PFSK-1 (cell line): ENCODE results near the gene ALOX12B.

Experiments used
- FOXP2 ChIP-seq: optimal IDR thresholded peaks from 2 replicates; pipeline ENCODE3; 2011; ENCODE audit warnings: borderline replicate concordance, control low read depth, inconsistent platforms; ENCODE audit not compliant: insufficient read depth; ENCODE audit errors: extremely low read length, extremely low read depth
- POLR2AphosphoS5 ChIP-seq: IDR thresholded peaks from 2 replicates; pipeline ENCODE4 v1.6.1; 2012; ENCODE audit warnings: low read depth, mild to moderate bottlenecking, control low read depth, low read length, moderate library complexity
- SIN3A ChIP-seq: IDR thresholded peaks from 2 replicates; pipeline ENCODE4 v1.6.1; 2012; ENCODE audit warnings: mild to moderate bottlenecking, low read length, moderate library complexity, borderline replicate concordance; ENCODE audit not compliant: insufficient read depth
- TF ChIP-seq, protein P1 (sequence below), 2 experiments: IDR thresholded peaks; 2 replicates each; pipeline versions ENCODE4 v1.6.1 to v1.8.0; 2011 to 2012; ENCODE audit warnings: low read depth in 2 of 2, low read length in 2 of 2, control low read depth in 1 of 2, inconsistent platforms in 1 of 2, mild to moderate bottlenecking in 1 of 2, moderate library complexity in 1 of 2; ENCODE audit not compliant: insufficient read depth in 1 of 2

DNA sequence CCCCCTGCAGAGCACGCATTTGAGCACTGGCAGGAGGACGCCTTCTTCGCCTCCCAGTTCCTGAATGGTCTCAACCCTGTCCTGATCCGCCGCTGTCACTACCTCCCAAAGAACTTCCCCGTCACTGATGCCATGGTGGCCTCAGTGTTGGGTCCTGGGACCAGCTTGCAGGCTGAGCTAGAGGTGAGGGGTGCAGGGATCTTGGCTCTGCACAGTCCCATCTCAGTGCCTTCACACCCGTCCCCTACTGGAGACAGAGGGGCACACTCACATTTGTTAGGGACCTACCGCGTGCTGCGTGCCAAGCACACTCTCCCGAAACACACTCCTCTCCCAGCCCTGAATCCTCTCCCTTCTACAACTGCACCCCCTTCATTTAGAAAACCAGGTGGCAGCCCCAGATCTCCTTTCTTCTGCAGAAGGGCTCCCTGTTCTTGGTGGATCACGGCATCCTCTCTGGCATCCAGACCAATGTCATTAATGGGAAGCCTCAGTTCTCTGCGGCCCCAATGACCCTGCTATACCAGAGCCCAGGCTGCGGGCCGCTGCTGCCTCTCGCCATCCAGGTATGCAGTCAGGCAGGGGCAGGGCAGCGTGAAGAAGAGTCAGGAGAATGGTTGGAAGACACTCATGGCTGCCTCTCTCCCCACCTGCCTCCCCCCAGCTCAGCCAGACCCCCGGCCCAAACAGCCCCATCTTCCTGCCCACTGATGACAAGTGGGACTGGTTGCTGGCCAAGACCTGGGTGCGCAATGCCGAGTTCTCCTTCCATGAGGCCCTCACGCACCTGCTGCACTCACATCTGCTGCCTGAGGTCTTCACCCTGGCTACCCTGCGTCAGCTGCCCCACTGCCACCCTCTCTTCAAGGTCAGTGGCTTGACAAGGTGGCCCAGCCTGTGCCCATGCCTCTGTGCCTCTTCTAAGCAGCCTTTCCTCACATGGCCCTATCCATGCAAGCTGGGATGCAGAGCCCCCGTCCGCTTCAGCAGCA is 42.4 kb downstream of the ALOX12B start:
- TF ChIP-seq, protein P1, sequence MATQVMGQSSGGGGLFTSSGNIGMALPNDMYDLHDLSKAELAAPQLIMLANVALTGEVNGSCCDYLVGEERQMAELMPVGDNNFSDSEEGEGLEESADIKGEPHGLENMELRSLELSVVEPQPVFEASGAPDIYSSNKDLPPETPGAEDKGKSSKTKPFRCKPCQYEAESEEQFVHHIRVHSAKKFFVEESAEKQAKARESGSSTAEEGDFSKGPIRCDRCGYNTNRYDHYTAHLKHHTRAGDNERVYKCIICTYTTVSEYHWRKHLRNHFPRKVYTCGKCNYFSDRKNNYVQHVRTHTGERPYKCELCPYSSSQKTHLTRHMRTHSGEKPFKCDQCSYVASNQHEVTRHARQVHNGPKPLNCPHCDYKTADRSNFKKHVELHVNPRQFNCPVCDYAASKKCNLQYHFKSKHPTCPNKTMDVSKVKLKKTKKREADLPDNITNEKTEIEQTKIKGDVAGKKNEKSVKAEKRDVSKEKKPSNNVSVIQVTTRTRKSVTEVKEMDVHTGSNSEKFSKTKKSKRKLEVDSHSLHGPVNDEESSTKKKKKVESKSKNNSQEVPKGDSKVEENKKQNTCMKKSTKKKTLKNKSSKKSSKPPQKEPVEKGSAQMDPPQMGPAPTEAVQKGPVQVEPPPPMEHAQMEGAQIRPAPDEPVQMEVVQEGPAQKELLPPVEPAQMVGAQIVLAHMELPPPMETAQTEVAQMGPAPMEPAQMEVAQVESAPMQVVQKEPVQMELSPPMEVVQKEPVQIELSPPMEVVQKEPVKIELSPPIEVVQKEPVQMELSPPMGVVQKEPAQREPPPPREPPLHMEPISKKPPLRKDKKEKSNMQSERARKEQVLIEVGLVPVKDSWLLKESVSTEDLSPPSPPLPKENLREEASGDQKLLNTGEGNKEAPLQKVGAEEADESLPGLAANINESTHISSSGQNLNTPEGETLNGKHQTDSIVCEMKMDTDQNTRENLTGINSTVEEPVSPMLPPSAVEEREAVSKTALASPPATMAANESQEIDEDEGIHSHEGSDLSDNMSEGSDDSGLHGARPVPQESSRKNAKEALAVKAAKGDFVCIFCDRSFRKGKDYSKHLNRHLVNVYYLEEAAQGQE (IDR thresholded peaks at IDR 0.05; ENCODE audit: insufficient read depth in 1 of 2, low read depth in 2 of 2, low read length in 2 of 2): no peak
- TF ChIP-seq FOXP2 (no peak), SIN3A (no peak), POLR2AphosphoS5 (no peak)
